Skin of body (tissue), 2 donors: ENCODE data around the gene DDRGK1. TPM values are rescaled to one million over a fixed set of nuclear protein-coding genes. Genes with fewer than 3 reads are reported as not detected.

Experiments
- DNase-seq: peaks from one replicate; lab custom pipeline; 2025; lab: John Stamatoyannopoulos, UW
- total RNA-seq: library from RNA; depleted of rRNA; stranded (reverse); fragments of >200 nt; gene quantifications from one replicate; pipeline ENCODE4 v1.2.3, GENCODE V29; 2014

Gene DDRGK1
- total RNA-seq, 1 donor from 2014 or later, result 22.4 TPM

- DNase-seq, result no peak
Observed at GRCh38 chr20:3235666-3236324, 31.3 kb upstream of the DDRGK1 start.

- no peak for DNase-seq
Observed at GRCh38 chr20:3233991-3234498, 29.6 kb upstream of the DDRGK1 start.

- DNase-seq, result no peak
Observed at GRCh38 chr20:3233131-3233990, 28.9 kb upstream of the DDRGK1 start.

GRCh38 chr20:3231889-3232588, 27.6 kb upstream of the DDRGK1 start:
- no peak for DNase-seq

GRCh38 chr20:3231116-3231515, 26.6 kb upstream of the DDRGK1 start:
- no peak for DNase-seq

GRCh38 chr20:3229798-3230197, 25.3 kb upstream of the DDRGK1 start:
- no peak for DNase-seq

- no peak for DNase-seq
Observed at GRCh38 chr20:3229158-3229557, 24.7 kb upstream of the DDRGK1 start.

- DNase-seq, result no peak
Observed at GRCh38 chr20:3228750-3229032, 24.2 kb upstream of the DDRGK1 start.

- DNase-seq, result no peak
Observed at GRCh38 chr20:3227936-3228749, 23.7 kb upstream of the DDRGK1 start.

GRCh38 chr20:3227506-3227905, 23.0 kb upstream of the DDRGK1 start:
- DNase-seq, result no peak

GRCh38 chr20:3226864-3227263, 22.4 kb upstream of the DDRGK1 start:
- no peak for DNase-seq

GRCh38 chr20:3226093-3226492, 21.6 kb upstream of the DDRGK1 start:
- no peak for DNase-seq

- DNase-seq, result no peak
Observed at GRCh38 chr20:3224681-3225421, 20.4 kb upstream of the DDRGK1 start.

- no peak for DNase-seq
Observed at GRCh38 chr20:3223994-3224680, 19.7 kb upstream of the DDRGK1 start.

GRCh38 chr20:3223651-3223993, 19.1 kb upstream of the DDRGK1 start:
- no peak for DNase-seq

- DNase-seq, result peak; percentile 14
Observed at GRCh38 chr20:3222635-3223600, 18.4 kb upstream of the DDRGK1 start.

GRCh38 chr20:3221398-3222226, 17.1 kb upstream of the DDRGK1 start:
- DNase-seq, result no peak
